ENCODE measurements around the gene CCDC54. TPM values are rescaled to one million over a fixed set of nuclear protein-coding genes. Genes with fewer than 3 reads are reported as not detected.

The CCDC54 gene
- total and polyA plus RNA-seq, 2 of the 8 experiments (the other 6 are each of a cell fraction or from before 2014, with no cell fraction given), result not detected

DNA sequence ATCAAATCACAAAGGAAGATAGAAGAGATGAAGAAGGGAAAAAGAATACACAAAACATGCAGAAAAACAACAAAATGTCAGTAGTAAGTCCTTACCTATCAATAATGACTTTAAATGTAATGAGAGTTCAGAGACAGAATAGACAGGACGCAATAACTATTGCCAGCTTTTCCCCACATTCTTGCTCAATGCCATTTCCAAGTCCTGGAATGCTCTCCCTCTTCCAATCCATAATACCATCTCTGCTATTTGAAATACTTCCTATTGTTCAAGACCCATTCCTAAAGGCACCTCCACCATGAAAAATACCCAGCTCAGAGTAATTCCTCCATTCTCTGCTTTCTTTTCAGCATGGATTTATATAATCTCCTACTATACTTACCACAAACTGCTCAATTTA lies 33.4 kb downstream of the CCDC54 start:
- FAIRE-seq, result no peak

More for the DNA sequence above, 33.4 kb downstream of the CCDC54 start:
- Histone ChIP-seq H3K23ac (ENCODE audit: insufficient read length) (no peak overlapping the region), H3K79me1 (ENCODE audit: low read depth, low read length) (no peaks in the 10 kb centered on the region), H3K56ac (replicated peaks; ENCODE audit: insufficient read length, low read depth, low read length) (no peak overlapping the region), H3K4me3 (ENCODE audit: extremely low read depth in 1 of 4, insufficient read depth in 2 of 4, low read depth in 3 of 4, low read length in 4 of 4) (no peak overlapping the region), H2BK15ac (ENCODE audit: low read length) (no peak overlapping the region), H2AK5ac (ENCODE audit: low read depth, low read length) (no peak overlapping the region), H3K9me3 (ENCODE audit: insufficient read depth in 2 of 2, low read depth in 1 of 2, low read length in 1 of 2) (peaks cover 0 to 4% of the 10 kb centered on the region in 2 experiments; a peak in 1 of 4 replicates), H2BK12ac (ENCODE audit: low read depth, low read length) (no peak overlapping the region), H3K27me3 (replicated peaks in 1 of 4; ENCODE audit: control insufficient read depth in 3 of 4, extremely low read depth in 1 of 4, insufficient read depth in 3 of 4, low read length in 3 of 4) (no peaks in the 10 kb centered on the region), H2BK120ac (replicated peaks; ENCODE audit: low read depth, low read length) (no peak overlapping the region), H2BK5ac (ENCODE audit: low read depth, low read length) (no peak overlapping the region), H4K20me1 (replicated peaks in 1 of 2; ENCODE audit: control insufficient read depth in 1 of 2, insufficient read depth in 2 of 2, low read length in 2 of 2) (no peaks in the 10 kb centered on the region), H3K36me3 (ENCODE audit: control insufficient read depth in 2 of 4, insufficient read depth in 4 of 4, low read length in 3 of 4) (no peaks in the 10 kb centered on the region), H4K8ac (ENCODE audit: extremely low read depth, insufficient read depth, low read length) (no peak overlapping the region), H3K23me2 (ENCODE audit: low read depth, low read length) (no peaks in the 10 kb centered on the region), H3K4ac (replicated peaks; ENCODE audit: insufficient read length, low read depth, low read length) (no peak overlapping the region), H3K27ac (ENCODE audit: low read depth, low read length) (no peak overlapping the region), H4K91ac (replicated peaks; ENCODE audit: insufficient read length, low read length) (no peak overlapping the region), H3K18ac (ENCODE audit: extremely low read depth, low read length) (no peak overlapping the region), H3K79me2 (ENCODE audit: control insufficient read depth in 1 of 2, insufficient read depth in 2 of 2, low read length in 2 of 2) (no peaks in the 10 kb centered on the region), H3K4me2 (ENCODE audit: insufficient read depth in 1 of 2, low read depth in 2 of 2, low read length in 2 of 2) (no peak overlapping the region), H4K5ac (ENCODE audit: insufficient read length, low read depth, low read length) (no peak overlapping the region), H3K4me1 (replicated peaks in 1 of 4; ENCODE audit: control insufficient read depth in 3 of 4, insufficient read depth in 4 of 4, low read length in 3 of 4) (no peaks in the 10 kb centered on the region), H3K9ac (replicated peaks in 1 of 4; ENCODE audit: extremely low read depth in 1 of 4, low read depth in 3 of 4, low read length in 3 of 4) (no peak overlapping the region), H2BK20ac (ENCODE audit: low read length) (no peak overlapping the region), H2AFZ (ENCODE audit: low read length) (no peak overlapping the region), H3K14ac (ENCODE audit: insufficient read length) (no peak overlapping the region)
- TF ChIP-seq SIRT6 (IDR thresholded peaks at IDR 0.05; ENCODE audit: low read length) (no peak), BCL11A (IDR thresholded peaks at IDR 0.05; ENCODE audit: low read depth in 2 of 2, low read length in 2 of 2) (no peak), CREB1 (IDR thresholded peaks at IDR 0.05) (no peak), TCF12 (IDR thresholded peaks at IDR 0.05; ENCODE audit: low read depth, low read length) (no peak), JUND (IDR thresholded peaks at IDR 0.05; ENCODE audit: low read length) (no peak), MAFK (IDR thresholded peaks at IDR 0.05; ENCODE audit: low read depth, low read length) (no peak), FOSL1 (IDR thresholded peaks at IDR 0.05; ENCODE audit: insufficient read depth, low read depth, low read length) (no peak), BRCA1 (IDR thresholded peaks at IDR 0.05; ENCODE audit: low read depth, low read length) (no peak)
- TF ChIP-seq, protein P1, sequence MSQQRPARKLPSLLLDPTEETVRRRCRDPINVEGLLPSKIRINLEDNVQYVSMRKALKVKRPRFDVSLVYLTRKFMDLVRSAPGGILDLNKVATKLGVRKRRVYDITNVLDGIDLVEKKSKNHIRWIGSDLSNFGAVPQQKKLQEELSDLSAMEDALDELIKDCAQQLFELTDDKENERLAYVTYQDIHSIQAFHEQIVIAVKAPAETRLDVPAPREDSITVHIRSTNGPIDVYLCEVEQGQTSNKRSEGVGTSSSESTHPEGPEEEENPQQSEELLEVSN (IDR thresholded peaks at IDR 0.05), result no peak
- ChIA-PET CTCF (ENCODE audit: partially characterized antibody) (interaction anchor here (1.2 to 12.0 kb wide), 3 partner anchors 8 to 137 kb away, joined by 3 to 97 read pairs (median 11); no protein-coding TSS in a partner anchor), POLR2A (ENCODE audit: partially characterized antibody) (interaction anchor here (0.6 kb wide), 1 partner anchor 90 kb away, joined by 3 read pairs; no protein-coding TSS in a partner anchor)
- no peak for DNase-seq (ENCODE audit: low read depth in 1 of 2, low spot score in 2 of 2)
- WGBS, 2 experiments (ENCODE audit: extremely low coverage in 1 of 2, insufficient coverage in 1 of 2, insufficient read length in 1 of 2, insufficient replicate concordance in 2 of 2, low coverage in 1 of 2, low lambda C conversion rate in 2 of 2, missing lambda C conversion rate in 1 of 2), result 94% methylated on average over 1 of the region's 1 CpG; no CpG with 5 or more reads in 1 of the 2 experiments
